ENCODE results near the gene TSSC4.

TSSC4 gene

DNA sequence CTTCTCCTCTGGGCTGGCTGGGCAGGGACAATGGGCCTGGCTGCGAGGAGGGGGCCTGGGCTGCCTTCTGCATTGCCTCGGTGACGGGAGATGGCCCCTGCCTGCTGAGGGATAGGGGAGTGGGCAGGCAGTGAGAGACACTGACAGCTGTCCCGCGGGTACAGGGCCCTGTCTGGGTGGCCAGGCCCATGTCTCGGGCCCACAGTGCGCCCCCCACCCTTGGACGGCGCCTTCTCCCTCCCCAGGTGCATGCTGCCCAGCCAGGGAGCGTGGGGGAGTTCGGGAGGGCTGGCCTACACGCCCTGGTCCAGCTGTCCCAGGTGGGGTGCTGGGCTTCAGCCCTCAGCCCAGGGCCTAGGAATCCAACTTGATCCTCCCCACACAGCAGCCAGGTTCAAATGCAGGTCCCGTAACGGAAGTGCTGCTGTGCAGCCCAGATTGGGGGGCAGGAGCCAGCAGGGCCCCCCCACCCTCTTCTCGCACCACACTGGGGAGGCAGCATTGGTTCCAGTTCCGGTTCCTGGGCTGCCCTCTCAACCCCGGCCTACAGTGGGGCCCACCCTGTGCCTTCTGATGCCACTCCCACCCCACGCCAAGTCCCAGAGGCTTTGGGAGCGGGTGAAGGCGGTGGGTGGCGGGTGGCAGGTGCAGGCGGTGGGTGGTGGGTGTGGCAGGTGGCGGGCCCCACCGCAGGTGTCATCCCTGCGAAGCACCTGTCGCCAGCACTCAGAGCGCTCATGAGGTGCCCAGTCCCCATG is 7.3 kb upstream of the TSSC4 start:
- DNase-seq (ENCODE audit: insufficient read length, low spot score) (no peak), FAIRE-seq (no peak)
- TF ChIP-seq, protein P1, sequence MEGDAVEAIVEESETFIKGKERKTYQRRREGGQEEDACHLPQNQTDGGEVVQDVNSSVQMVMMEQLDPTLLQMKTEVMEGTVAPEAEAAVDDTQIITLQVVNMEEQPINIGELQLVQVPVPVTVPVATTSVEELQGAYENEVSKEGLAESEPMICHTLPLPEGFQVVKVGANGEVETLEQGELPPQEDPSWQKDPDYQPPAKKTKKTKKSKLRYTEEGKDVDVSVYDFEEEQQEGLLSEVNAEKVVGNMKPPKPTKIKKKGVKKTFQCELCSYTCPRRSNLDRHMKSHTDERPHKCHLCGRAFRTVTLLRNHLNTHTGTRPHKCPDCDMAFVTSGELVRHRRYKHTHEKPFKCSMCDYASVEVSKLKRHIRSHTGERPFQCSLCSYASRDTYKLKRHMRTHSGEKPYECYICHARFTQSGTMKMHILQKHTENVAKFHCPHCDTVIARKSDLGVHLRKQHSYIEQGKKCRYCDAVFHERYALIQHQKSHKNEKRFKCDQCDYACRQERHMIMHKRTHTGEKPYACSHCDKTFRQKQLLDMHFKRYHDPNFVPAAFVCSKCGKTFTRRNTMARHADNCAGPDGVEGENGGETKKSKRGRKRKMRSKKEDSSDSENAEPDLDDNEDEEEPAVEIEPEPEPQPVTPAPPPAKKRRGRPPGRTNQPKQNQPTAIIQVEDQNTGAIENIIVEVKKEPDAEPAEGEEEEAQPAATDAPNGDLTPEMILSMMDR (IDR thresholded peaks at IDR 0.05; ENCODE audit: insufficient read depth, missing control alignments): no peak

DNA sequence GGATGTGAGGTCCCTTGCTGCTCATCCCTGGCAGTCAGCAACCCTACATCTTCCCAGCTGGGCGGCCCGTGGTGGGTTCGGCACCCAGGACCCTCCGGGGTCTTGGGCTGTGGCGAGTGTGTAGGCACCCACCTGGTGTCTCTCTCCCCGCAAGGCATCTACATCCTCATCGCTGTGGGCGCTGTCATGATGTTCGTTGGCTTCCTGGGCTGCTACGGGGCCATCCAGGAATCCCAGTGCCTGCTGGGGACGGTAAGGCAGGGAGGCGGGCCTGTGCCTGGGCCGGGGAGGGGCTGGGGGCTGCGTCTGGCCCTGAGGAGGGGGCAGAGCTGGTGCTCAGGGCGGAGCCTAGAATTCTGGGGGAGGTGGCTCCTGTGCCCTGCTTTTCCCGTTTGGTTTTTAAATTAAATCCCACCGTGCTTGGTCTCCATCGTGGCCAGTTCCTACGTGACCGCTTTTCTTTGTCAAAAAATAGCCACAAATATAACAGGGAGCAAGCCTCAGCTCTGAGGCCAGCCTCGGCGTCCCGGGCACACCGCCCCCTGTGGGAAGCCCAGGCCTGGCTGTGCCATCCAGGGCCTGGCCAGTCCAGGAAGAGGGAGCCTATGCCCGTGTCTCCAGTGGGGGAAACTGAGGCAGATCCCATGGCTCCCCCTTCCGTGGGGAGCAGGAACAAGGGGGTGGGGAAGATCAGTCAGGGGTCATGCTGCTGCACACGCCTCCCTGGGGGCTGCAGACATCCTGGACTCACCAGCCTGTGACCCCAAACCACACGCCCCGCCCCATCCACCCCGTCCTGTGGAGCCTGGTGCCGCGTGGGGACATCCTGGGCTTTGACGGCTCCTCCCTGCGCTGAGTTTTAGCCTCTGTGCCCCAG is 6.4 kb upstream of the TSSC4 start:
- no peak for FAIRE-seq
- no peak for DNase-seq (ENCODE audit: insufficient read length, low spot score)
- TF ChIP-seq, protein P1 (IDR thresholded peaks at IDR 0.05; ENCODE audit: insufficient read depth, missing control alignments): no peak

DNA sequence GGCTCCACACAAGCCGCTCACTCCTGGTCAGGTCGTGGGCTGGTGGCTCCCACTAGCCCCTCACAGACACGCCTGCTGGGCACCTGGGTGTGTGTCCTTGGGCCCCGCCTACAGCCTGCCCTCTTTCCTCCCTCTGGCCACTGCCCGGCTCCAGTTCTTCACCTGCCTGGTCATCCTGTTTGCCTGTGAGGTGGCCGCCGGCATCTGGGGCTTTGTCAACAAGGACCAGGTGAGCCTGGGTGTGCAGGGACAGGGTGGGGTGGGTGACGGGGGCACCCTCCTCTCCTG is 5.8 kb upstream of the TSSC4 start:
- FAIRE-seq (no peak), DNase-seq (ENCODE audit: insufficient read length, low spot score) (no peak)
- TF ChIP-seq, protein P1 (IDR thresholded peaks at IDR 0.05; ENCODE audit: insufficient read depth, missing control alignments): no peak

DNA sequence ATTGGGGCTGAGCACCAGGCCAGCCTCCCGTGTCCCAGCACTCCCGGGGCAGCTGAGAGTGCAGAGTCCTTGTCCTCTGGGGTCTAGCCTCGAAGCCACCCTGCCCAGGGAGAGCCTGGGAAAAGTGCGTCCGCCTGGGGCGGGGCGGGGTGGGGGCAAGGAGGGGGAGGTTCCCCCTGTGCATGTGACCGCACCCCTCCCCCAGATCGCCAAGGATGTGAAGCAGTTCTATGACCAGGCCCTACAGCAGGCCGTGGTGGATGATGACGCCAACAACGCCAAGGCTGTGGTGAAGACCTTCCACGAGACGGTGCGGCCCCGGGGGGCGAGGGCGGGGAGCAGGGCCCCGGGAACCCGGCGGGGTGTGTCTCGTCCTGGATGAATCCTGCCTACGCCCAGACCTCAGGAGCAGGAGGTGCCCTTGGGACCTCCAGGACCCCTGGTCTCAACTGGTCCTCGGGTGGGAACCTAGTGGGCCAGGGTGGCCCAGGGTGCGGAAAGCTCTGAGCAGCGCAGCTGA is 5.3 kb upstream of the TSSC4 start:
- DNase-seq (ENCODE audit: insufficient read length, low spot score) (no peak), FAIRE-seq (no peak)
- TF ChIP-seq, protein P1 (IDR thresholded peaks at IDR 0.05; ENCODE audit: insufficient read depth, missing control alignments): no peak

DNA sequence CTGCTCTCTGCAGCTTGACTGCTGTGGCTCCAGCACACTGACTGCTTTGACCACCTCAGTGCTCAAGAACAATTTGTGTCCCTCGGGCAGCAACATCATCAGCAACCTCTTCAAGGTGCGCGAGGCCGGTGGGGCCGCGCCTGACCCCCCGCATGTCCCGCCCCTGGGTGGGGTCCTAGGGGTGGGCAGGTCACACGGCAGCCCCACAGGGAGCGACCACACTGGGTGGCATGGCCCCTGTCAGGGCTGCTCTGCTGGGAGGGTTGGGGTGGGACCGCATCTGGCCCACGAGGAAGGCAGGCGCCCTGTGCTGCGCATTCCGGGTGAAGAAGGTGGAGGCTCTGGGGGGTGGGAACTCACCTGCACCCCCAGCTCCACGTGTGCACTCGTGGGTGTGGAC is 4.7 kb upstream of the TSSC4 start:
- DNase-seq (ENCODE audit: insufficient read length, low spot score): no peak
- TF ChIP-seq, protein P1 (IDR thresholded peaks at IDR 0.05; ENCODE audit: insufficient read depth, missing control alignments): no peak
- no peak for FAIRE-seq

DNA sequence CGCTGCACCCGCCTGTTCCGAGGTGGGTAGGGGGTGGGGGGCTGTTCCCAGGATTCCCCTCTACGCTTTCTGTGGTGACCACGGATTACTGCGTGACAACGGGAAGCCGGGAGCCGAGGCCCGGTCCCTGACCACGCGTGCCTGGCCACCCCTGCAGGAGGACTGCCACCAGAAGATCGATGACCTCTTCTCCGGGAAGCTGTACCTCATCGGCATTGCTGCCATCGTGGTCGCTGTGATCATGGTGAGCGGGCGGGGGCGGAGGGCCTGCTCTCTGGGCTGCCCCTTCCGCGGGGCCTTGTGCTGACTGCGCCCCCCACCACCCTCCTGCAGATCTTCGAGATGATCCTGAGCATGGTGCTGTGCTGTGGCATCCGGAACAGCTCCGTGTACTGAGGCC is 4.1 kb upstream of the TSSC4 start:
- TF ChIP-seq, protein P1 (IDR thresholded peaks at IDR 0.05; ENCODE audit: insufficient read depth, missing control alignments): no peak
- DNase-seq (ENCODE audit: insufficient read length, low spot score) (no peak), FAIRE-seq (no peak)

DNA sequence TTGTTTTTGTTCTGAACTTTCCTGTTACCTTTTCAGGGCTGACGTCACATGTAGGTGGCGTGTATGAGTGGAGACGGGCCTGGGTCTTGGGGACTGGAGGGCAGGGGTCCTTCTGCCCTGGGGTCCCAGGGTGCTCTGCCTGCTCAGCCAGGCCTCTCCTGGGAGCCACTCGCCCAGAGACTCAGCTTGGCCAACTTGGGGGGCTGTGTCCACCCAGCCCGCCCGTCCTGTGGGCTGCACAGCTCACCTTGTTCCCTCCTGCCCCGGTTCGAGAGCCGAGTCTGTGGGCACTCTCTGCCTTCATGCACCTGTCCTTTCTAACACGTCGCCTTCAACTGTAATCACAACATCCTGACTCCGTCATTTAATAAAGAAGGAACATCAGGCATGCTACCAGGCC is 3.5 kb upstream of the TSSC4 start:
- no peak for FAIRE-seq
- TF ChIP-seq, protein P1 (IDR thresholded peaks at IDR 0.05; ENCODE audit: insufficient read depth, missing control alignments): no peak
- no peak for DNase-seq (ENCODE audit: insufficient read length, low spot score)

Data from D721Med (cell line).